Effector memory CD8-positive, alpha-beta T cell (primary cell): ENCODE data around the gene SPARC.
"Not testable (repeated sequence)": the region's sequence is repeated elsewhere in the genome, so short reads cannot be mapped to it uniquely, and the experiment has no call there.

Experiments
- ATAC-seq: fragments of 150-1000 bp; cut with Tn5 transposase; replicated peaks from 2 replicates; pipeline ENCODE4 v1.10.0; 2021; ENCODE audit warnings: mild to moderate bottlenecking, moderate library complexity
- DNase-seq, 3 experiments: peaks; one replicate each; pipeline ENCODE4 v3.0.0; 2021
- H3K27ac Mint-ChIP-seq, 2 donors: one replicate each; pipeline ENCODE4 v1.8.0; 2022; ENCODE audit warnings: mild to moderate bottlenecking in 2 of 2, mixed read lengths in 2 of 2, moderate library complexity in 2 of 2
- H3K27me3 Mint-ChIP-seq, 2 donors: one replicate each; pipeline ENCODE4 v1.8.0; 2022; ENCODE audit warnings: mixed read lengths in 2 of 2
- H3K36me3 Mint-ChIP-seq: one replicate; pipeline ENCODE4 v1.8.0; 2022; ENCODE audit warnings: mild to moderate bottlenecking, moderate library complexity, mixed read lengths; ENCODE audit not compliant: insufficient read depth
- H3K4me1 Mint-ChIP-seq, 2 donors: one replicate each; pipeline ENCODE4 v1.8.0; 2022; ENCODE audit warnings: low read depth in 2 of 2, mixed read lengths in 2 of 2
- H3K4me3 Mint-ChIP-seq, 2 donors: one replicate each; pipeline ENCODE4 v1.8.0; 2022; ENCODE audit warnings: mild to moderate bottlenecking in 2 of 2, mixed read lengths in 2 of 2, moderate library complexity in 2 of 2
- H3K9me3 Mint-ChIP-seq, 2 donors: one replicate each; pipeline ENCODE4 v1.8.0; 2022; ENCODE audit warnings: mixed read lengths in 2 of 2
- total RNA-seq, 9 experiments: gene quantifications; one replicate each; lab custom pipeline; 2026; lab: John Stamatoyannopoulos, UW

Gene SPARC, protein sequence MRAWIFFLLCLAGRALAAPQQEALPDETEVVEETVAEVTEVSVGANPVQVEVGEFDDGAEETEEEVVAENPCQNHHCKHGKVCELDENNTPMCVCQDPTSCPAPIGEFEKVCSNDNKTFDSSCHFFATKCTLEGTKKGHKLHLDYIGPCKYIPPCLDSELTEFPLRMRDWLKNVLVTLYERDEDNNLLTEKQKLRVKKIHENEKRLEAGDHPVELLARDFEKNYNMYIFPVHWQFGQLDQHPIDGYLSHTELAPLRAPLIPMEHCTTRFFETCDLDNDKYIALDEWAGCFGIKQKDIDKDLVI
- 0 to 5.4 (median 0.13) reads per million in 9 experiments for total RNA-seq

DNA sequence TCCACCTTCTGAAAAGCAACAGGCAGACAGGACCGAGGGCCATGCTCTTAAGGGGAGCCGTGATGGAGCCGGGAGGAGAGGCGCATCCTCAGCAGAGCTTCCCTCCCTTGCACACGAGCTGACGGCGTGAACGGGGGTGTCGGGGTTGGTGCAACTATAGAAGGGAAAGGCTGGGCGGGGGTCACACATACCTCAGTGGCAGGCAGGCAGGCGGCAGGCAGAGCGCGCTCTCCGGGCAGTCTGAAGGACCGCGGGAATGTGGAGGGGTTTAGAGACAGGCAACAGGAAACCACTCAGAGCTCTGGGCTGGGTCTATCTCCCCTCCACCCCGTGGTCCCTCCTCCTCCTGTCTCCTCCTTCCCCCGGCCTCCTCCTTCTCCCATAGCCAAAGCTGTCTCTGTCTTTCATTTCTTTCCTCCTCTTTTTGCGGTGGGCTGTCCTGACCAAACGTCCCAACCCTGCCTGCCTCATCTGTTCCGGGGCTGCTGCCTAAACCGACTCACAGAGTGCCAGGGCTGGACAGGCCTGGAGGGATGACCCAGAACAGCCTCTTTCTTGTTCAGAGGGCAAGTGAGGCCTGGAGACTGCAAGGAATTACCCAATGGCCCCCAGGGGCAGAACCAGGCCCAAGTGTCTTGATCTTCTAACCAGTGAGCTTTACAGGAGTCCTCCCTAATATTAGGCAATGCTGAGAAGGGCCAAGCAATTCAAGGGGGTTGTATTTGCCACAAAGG, at the start of gene SPARC:
Gene SPARC, minus strand, starts transcription at position 242 of the 734 bp plus-strand sequence. CDS start 10,727 bp downstream, outside the sequence.
- Mint-ChIP-seq H3K4me3 (peak within 1 kb of the TSS; percentile 27 to 44), H3K27ac (no peak within 1 kb of the TSS), H3K4me1 (peaks cover 4 to 9% of the 10 kb centered on the region in 2 donors), H3K9me3 (no peaks in the 10 kb centered on the region), H3K36me3 (peaks cover 3% of the 10 kb centered on the region), H3K27me3 (peaks cover 56 to 75% of the 10 kb centered on the region in 2 donors)
- DNase-seq (no peak), ATAC-seq (no peak)

DNA sequence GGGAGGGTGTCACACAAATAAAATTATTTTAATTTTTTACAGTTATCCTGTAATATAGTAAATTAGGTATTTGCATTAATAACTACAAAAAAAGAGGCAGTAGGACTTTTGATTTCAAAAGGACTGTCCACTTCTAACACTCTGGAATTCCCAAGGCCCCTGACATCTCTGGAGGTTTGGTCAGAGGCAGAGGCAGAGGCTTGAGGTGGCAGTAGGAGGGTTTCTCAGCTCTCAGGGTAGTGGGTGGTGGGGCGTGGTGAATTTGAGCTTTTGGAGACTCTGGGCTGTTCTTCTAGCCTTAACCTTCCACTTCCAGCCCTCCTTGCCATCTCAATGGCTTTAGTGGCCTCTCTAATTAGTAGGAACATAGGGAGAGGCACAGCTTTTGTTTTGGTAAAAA, 48.9 kb upstream of the SPARC start:
- Mint-ChIP-seq H3K9me3 (no peaks in the 10 kb centered on the region), H3K4me3 (no peak overlapping the region), H3K4me1 (peaks cover 8% of the 10 kb centered on the region in 2 donors), H3K27ac (no peak overlapping the region), H3K27me3 (no peaks in the 10 kb centered on the region), H3K36me3 (peaks cover 16% of the 10 kb centered on the region)
- DNase-seq (no peak), ATAC-seq (no peak)

DNA sequence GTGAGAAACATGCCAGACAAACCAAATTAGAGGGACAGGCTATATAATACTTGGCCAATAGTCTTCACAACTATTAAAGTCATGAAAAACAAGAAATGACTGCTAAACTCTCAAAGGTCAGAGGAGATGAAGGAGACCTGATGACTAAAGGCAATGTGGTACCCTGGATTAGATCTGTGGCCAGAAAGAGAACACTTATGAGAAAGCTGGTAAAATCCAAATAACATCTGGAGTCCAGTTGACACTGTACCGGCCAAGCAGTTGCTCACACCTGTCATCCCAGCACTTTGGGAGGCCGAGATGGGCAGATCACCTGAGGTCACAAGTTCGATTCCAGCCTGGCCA, 47.3 kb upstream of the SPARC start:
- Mint-ChIP-seq H3K36me3 (peaks cover 19% of the 10 kb centered on the region), H3K4me3 (no peak overlapping the region), H3K27ac (no peak overlapping the region), H3K9me3 (no peaks in the 10 kb centered on the region), H3K27me3 (no peaks in the 10 kb centered on the region), H3K4me1 (peaks cover 2 to 4% of the 10 kb centered on the region in 2 donors)
- ATAC-seq (no peak), DNase-seq (no peak)

- H3K36me3 Mint-ChIP-seq, result peaks cover 19% of the 10 kb centered on the region
- no peak overlapping the region for H3K27ac Mint-ChIP-seq
- H3K4me1 Mint-ChIP-seq, result peaks cover 2 to 4% of the 10 kb centered on the region in 2 donors
- no peak overlapping the region for H3K4me3 Mint-ChIP-seq
- H3K9me3 Mint-ChIP-seq, result no peaks in the 10 kb centered on the region
- ATAC-seq, result no peak
- H3K27me3 Mint-ChIP-seq, result no peaks in the 10 kb centered on the region
- DNase-seq, result no peak
Observed at GRCh38 chr5:151733358-151734063, 46.8 kb upstream of the SPARC start.

GRCh38 chr5:151730381-151730780, 43.7 kb upstream of the SPARC start:
- peaks cover 0 to 4% of the 10 kb centered on the region in 2 donors for H3K4me1 Mint-ChIP-seq
- H3K36me3 Mint-ChIP-seq, result peaks cover 24% of the 10 kb centered on the region
- H3K9me3 Mint-ChIP-seq, result no peaks in the 10 kb centered on the region
- ATAC-seq (no peak), DNase-seq (no peak)
- H3K27me3 Mint-ChIP-seq, result no peaks in the 10 kb centered on the region
- H3K27ac Mint-ChIP-seq, result no peak overlapping the region
- H3K4me3 Mint-ChIP-seq, result no peak overlapping the region

DNA sequence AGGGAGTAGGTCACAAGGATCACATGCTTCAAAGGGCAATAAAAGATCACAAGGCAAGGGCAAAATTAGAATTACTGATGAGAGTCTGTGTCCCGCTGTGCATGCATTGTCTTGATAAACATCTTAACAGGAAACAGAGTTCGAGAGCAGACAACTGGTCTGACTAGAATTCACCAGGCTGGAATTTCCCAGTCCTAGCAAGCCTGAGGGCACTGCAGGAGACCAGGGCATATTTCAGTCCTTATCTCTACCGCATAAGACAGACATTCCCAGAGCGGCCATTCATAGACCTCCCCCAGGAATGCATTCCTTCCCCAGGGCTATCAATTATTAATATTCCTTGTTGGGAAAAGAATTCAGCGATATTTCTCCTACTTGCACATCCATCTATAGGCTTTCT, 42.9 kb upstream of the SPARC start:
- not testable (repeated sequence) for H3K9me3 Mint-ChIP-seq

DNA sequence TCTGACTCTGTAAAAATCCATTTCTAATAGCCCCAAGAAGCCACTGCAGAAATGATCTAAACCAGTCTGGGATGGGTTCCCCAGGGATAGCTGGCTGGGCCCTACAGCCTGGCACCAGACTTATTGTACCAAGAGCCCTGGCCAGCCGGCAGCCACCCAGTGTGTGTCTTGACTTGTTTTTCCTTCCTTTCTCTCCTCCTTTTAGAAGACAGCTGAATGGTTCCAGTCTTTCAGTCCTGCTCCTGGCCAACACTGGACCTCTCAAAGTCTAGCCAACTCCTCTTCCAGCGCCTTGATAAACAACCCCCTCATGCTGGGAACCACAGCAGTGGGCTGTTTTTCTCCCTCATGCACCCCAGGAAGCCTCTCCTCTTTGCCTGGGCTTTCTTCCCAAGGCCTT, 37.6 kb upstream of the SPARC start:
- Mint-ChIP-seq H3K27me3 (no peaks in the 10 kb centered on the region), H3K36me3 (peaks cover 8% of the 10 kb centered on the region), H3K4me1 (peaks cover 0 to 2% of the 10 kb centered on the region in 2 donors), H3K4me3 (no peak overlapping the region), H3K9me3 (no peaks in the 10 kb centered on the region), H3K27ac (no peak overlapping the region)
- ATAC-seq (no peak), DNase-seq (no peak)

More for the DNA sequence above, 42.9 kb upstream of the SPARC start:
- not testable (repeated sequence) for H3K27me3 Mint-ChIP-seq, ATAC-seq, DNase-seq, H3K4me3 Mint-ChIP-seq, H3K4me1 Mint-ChIP-seq
- Mint-ChIP-seq H3K36me3 (peaks cover 24% of the 10 kb centered on the region), H3K27ac (peak overlapping the region in 1 of 2 donors; percentile 65)

- Mint-ChIP-seq H3K4me3 (no peak overlapping the region), H3K4me1 (no peaks in the 10 kb centered on the region), H3K27ac (no peak overlapping the region), H3K27me3 (no peaks in the 10 kb centered on the region), H3K9me3 (no peaks in the 10 kb centered on the region), H3K36me3 (peaks cover 4% of the 10 kb centered on the region)
- ATAC-seq (no peak), DNase-seq (no peak)
Observed at GRCh38 chr5:151722546-151722945, 35.8 kb upstream of the SPARC start.

DNA sequence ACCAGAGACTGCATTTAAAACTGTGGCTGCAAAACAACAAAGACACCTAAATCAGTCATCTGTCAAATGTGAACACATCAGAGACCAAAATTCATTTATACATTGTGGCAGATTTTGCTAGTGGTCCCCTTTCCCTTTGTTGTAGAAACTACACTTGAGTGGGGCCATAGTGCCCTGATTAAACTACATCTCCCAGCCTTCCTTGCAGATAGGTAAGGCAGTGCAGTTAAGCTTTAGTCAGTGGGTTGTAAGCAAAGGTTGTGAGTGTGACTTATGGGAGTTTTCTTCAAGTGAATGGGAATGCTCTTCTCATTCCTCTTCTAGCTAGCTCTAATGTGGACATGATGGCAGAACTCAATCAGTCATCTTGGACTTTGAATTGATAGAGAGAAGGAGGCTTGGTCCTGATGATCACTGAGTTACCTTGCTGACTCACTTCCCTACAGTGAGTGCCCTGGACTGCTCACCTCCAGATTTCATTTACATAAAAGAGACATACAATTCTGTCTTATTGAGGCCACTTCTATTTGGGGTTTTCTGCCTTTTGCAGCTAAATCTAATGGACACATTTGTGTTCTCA, 35.2 kb upstream of the SPARC start:
- H3K36me3 Mint-ChIP-seq, result peaks cover 4% of the 10 kb centered on the region
- DNase-seq, result no peak
- no peak overlapping the region for H3K27ac Mint-ChIP-seq
- H3K4me3 Mint-ChIP-seq, result no peak overlapping the region
- no peaks in the 10 kb centered on the region for H3K27me3 Mint-ChIP-seq
- no peak for ATAC-seq
- H3K4me1 Mint-ChIP-seq, result no peaks in the 10 kb centered on the region
- H3K9me3 Mint-ChIP-seq, result no peaks in the 10 kb centered on the region

DNA sequence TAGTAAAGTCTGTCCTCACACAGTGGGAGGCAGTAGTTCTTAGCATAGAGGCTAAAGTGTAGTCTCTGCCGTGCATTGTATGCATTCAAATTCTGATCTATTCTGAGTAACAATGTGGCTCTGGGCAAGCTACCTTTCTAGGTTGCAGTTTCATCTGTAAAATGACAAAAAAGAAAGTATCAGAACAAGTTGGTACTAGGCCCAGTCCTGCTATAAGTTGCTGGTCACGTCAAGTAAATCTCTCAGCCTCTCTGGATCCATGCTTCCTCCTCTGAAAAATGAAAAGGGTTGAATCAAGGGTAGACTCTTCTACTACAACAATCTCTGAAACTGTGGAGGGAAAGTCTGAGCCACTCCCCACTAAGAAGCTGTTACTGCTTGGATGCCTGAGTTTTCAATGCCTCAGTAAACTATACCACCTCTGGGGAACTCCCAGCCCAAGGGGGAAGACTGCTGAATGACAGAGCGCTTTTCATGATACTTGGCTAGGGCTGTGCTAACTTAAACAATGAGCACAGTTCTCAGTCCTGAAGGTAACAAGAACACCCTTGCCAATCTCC, 34.5 kb upstream of the SPARC start:
- H3K4me3 Mint-ChIP-seq, result no peak overlapping the region
- DNase-seq, result no peak
- no peaks in the 10 kb centered on the region for H3K27me3 Mint-ChIP-seq
- no peak overlapping the region for H3K27ac Mint-ChIP-seq
- no peaks in the 10 kb centered on the region for H3K4me1 Mint-ChIP-seq
- ATAC-seq, result no peak
- H3K36me3 Mint-ChIP-seq, result peaks cover 4% of the 10 kb centered on the region
- no peaks in the 10 kb centered on the region for H3K9me3 Mint-ChIP-seq

DNA sequence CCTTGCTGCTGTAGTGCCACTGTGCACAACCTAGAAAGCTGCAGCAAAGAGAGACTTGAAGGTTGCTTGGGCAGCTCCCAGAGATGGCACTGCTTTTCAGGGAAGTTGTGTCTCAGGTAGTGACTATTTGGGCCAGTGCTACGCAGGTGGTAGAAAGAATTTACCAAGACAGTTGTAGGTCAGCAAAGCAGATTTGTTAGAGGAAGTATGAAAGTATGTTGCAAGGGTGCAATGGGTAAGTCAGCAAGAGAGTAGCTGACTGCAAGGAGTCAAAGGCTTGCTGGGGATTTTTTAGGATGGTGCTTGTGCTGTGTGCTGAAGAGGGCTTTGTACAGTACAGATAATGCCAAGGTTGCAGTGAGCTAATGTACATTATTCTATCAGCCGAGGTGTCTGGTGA, 33.5 kb upstream of the SPARC start:
- Mint-ChIP-seq H3K4me3 (no peak overlapping the region), H3K27me3 (no peaks in the 10 kb centered on the region), H3K4me1 (no peaks in the 10 kb centered on the region), H3K9me3 (no peaks in the 10 kb centered on the region), H3K27ac (no peak overlapping the region), H3K36me3 (no peaks in the 10 kb centered on the region)
- DNase-seq (no peak), ATAC-seq (no peak)

- no peak overlapping the region for H3K27ac Mint-ChIP-seq
- no peak overlapping the region for H3K4me3 Mint-ChIP-seq
- DNase-seq (no peak), ATAC-seq (no peak)
- no peaks in the 10 kb centered on the region for H3K36me3 Mint-ChIP-seq
- no peaks in the 10 kb centered on the region for H3K4me1 Mint-ChIP-seq
- no peaks in the 10 kb centered on the region for H3K27me3 Mint-ChIP-seq
- no peaks in the 10 kb centered on the region for H3K9me3 Mint-ChIP-seq
Observed at GRCh38 chr5:151719228-151720000, 32.7 kb upstream of the SPARC start.

DNA sequence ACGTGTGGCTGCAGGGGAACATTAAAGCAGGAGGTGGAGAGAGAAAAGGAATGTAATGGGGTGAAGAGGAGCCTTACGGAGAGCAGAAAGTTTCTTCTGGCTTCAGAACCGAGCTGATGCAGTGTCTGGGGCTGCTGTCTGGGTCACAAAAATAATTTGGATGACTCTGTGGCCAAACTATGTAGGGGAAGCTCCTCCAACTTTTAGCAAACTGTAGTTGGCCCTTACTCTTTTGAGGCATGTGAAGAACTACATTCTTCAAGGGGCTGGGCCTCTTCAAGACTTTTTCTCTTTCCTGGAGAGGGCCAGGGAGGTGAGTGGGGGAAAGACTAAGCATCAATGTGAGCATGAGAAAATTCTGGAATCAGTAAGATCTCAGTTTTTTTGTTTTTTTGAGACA, 31.9 kb upstream of the SPARC start:
- H3K27me3 Mint-ChIP-seq, result no peaks in the 10 kb centered on the region
- H3K9me3 Mint-ChIP-seq, result no peaks in the 10 kb centered on the region
- no peak overlapping the region for H3K27ac Mint-ChIP-seq
- ATAC-seq (no peak), DNase-seq (no peak)
- no peak overlapping the region for H3K4me3 Mint-ChIP-seq
- no peaks in the 10 kb centered on the region for H3K36me3 Mint-ChIP-seq
- no peaks in the 10 kb centered on the region for H3K4me1 Mint-ChIP-seq
